ENCODE measurements around the gene PEX14.

DNA sequence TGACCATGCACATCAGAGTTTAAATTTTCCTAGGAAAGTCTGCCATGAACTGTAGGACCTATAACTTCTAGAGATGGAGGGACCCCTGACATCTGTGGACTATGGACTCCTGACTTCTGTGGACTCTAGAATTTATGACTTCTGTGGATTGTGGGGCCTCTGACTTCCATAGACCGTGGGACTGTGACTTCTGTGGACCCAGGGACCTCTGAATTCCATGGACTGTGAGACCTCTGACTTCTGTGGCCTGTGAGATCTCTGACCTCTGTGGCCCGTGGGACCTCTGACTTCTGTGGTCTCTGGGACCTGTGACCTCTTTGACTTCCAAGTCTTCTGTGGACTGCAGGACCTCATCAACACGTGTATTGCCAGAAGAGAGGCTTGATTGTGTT is 36.7 kb downstream of the PEX14 start:
- TF ChIP-seq CTCF (IDR thresholded peaks at IDR 0.05; ENCODE audit: poor library complexity, severe bottlenecking) (no peak), POLR2AphosphoS5 (IDR thresholded peaks at IDR 0.05) (no peak), EP300 (conservative IDR thresholded peaks at IDR 0.05; ENCODE audit: poor library complexity, severe bottlenecking) (no peak), MXI1 (conservative IDR thresholded peaks at IDR 0.05; ENCODE audit: poor library complexity, severe bottlenecking) (no peak), SMC3 (conservative IDR thresholded peaks at IDR 0.05; ENCODE audit: poor library complexity) (no peak), RAD21 (conservative IDR thresholded peaks at IDR 0.05) (no peak), TAF1 (IDR thresholded peaks at IDR 0.05; ENCODE audit: low read depth) (no peak), EZH2 (IDR thresholded peaks at IDR 0.05; ENCODE audit: borderline replicate concordance, insufficient read depth, low read length, poor library complexity, severe bottlenecking) (no peak)
- TF ChIP-seq, protein P1, sequence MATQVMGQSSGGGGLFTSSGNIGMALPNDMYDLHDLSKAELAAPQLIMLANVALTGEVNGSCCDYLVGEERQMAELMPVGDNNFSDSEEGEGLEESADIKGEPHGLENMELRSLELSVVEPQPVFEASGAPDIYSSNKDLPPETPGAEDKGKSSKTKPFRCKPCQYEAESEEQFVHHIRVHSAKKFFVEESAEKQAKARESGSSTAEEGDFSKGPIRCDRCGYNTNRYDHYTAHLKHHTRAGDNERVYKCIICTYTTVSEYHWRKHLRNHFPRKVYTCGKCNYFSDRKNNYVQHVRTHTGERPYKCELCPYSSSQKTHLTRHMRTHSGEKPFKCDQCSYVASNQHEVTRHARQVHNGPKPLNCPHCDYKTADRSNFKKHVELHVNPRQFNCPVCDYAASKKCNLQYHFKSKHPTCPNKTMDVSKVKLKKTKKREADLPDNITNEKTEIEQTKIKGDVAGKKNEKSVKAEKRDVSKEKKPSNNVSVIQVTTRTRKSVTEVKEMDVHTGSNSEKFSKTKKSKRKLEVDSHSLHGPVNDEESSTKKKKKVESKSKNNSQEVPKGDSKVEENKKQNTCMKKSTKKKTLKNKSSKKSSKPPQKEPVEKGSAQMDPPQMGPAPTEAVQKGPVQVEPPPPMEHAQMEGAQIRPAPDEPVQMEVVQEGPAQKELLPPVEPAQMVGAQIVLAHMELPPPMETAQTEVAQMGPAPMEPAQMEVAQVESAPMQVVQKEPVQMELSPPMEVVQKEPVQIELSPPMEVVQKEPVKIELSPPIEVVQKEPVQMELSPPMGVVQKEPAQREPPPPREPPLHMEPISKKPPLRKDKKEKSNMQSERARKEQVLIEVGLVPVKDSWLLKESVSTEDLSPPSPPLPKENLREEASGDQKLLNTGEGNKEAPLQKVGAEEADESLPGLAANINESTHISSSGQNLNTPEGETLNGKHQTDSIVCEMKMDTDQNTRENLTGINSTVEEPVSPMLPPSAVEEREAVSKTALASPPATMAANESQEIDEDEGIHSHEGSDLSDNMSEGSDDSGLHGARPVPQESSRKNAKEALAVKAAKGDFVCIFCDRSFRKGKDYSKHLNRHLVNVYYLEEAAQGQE (IDR thresholded peaks at IDR 0.05; ENCODE audit: borderline replicate concordance), result no peak
